NCI-H69 (cell line): Measurements from ENCODE around the gene MAST1.
"Not testable (repeated sequence)": the region's sequence is repeated elsewhere in the genome, so short reads cannot be mapped to it uniquely, and the experiment has no call there.

Source experiments
- DNase-seq: peaks from one replicate; lab custom pipeline; 2025; lab: John Stamatoyannopoulos, UW

The MAST1 gene

GRCh38 chr19:12896460-12896859 lies 58.1 kb downstream of the MAST1 start:
- no peak for DNase-seq

GRCh38 chr19:12899891-12900518 lies 61.7 kb downstream of the MAST1 start:
- DNase-seq: no peak

- DNase-seq: no peak
Observed at GRCh38 chr19:12907166-12907565, 68.9 kb downstream of the MAST1 start.

GRCh38 chr19:12912571-12912970 lies 74.3 kb downstream of the MAST1 start:
- DNase-seq: peak; percentile 92

- peak; percentile 100 for DNase-seq
Observed at GRCh38 chr19:12913011-12913561, 74.8 kb downstream of the MAST1 start.

GRCh38 chr19:12913851-12914690 lies 75.8 kb downstream of the MAST1 start:
- DNase-seq: peak; percentile 64

- DNase-seq: not testable (repeated sequence)
Observed at GRCh38 chr19:12915860-12916259, 77.5 kb downstream of the MAST1 start.

GRCh38 chr19:12918253-12918652 lies 79.9 kb downstream of the MAST1 start:
- DNase-seq: no peak

GRCh38 chr19:12921047-12921446 lies 82.7 kb downstream of the MAST1 start:
- no peak for DNase-seq

GRCh38 chr19:12922959-12923358 lies 84.6 kb downstream of the MAST1 start:
- no peak for DNase-seq
